ENCODE measurements around the gene PRDX6.

Gene PRDX6

DNA sequence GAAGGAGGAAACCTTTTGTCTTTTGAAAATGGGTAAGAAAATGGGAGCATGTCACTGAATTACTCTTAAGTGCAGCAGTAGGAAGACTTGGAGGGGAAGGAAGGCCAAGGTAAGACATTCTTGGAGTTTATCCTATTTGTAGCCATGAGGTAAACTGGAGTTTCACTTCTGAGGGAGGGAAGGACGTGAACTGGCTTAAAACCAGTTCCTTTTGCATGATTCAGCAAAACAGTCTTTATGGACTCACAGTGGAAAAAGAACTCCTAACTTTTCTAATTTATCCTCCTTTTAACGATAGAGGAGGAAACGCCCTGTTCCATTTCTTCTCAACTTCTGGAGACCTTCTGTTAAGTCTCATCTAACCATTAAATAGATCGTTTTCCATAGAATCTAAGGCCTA is 2.5 kb downstream of the PRDX6 start:
- peak overlapping the region; percentile 87 for H3K9ac ChIP-seq (ENCODE audit: low read depth, low read length, poor library complexity, severe bottlenecking)

DNA sequence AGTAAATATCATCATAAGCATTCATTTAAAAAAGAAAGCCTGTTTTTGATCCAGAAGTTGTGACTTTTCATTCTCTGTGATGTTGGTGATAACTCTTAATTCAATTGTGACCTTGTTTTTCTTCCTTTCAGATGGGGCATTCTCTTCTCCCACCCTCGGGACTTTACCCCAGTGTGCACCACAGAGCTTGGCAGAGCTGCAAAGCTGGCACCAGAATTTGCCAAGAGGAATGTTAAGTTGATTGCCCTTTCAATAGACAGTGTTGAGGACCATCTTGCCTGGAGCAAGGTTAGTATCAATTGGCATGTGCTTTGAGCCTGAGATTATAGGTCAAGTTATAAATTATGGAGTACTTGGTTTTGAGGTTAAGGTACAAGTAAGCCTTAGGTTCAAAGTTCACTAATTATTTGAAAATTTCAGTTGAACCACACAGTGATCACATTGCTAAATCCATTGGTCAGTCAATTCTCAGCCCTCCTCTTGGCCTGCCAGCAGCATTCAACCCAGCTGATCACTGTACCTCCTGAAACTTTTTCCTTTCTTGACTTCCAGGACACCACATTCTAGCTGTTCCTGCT is 4.1 kb downstream of the PRDX6 start:
- no peak overlapping the region for H3K9ac ChIP-seq (ENCODE audit: low read depth, low read length, poor library complexity, severe bottlenecking)

More for the DNA sequence above, 2.5 kb downstream of the PRDX6 start:
- Histone ChIP-seq H3K4me1 (ENCODE audit: insufficient read depth, low read length, poor library complexity, severe bottlenecking) (peaks cover 57% of the 10 kb centered on the region), H3K79me2 (ENCODE audit: insufficient read depth, low read length) (peaks cover 60% of the 10 kb centered on the region), H3K9me2 (replicated peaks; ENCODE audit: low read depth, low read length) (no peaks in the 10 kb centered on the region), H3K36me3 (ENCODE audit: insufficient read depth, low read length) (peaks cover 30% of the 10 kb centered on the region; the same call in 1 of the 2 replicates), H3K4me3 (ENCODE audit: low read length, poor library complexity, severe bottlenecking) (peak overlapping the region; percentile 83), H2AFZ (ENCODE audit: low read length) (no peak overlapping the region), H3K4me2 (ENCODE audit: low read depth, low read length, poor library complexity, severe bottlenecking) (peak overlapping the region; percentile 82), H3K9me3 (ENCODE audit: insufficient read depth, low read depth, low read length) (no peaks in the 10 kb centered on the region), H4K20me1 (ENCODE audit: insufficient read depth, low read length, poor library complexity, severe bottlenecking) (peaks cover 34% of the 10 kb centered on the region), H3K27me3 (ENCODE audit: insufficient read depth, low read length, poor library complexity, severe bottlenecking) (no peaks in the 10 kb centered on the region), H3F3A (ENCODE audit: low read depth) (no peaks in the 10 kb centered on the region)
- no peak for TF ChIP-seq EZH2phosphoT487 (IDR thresholded peaks at IDR 0.05; ENCODE audit: borderline replicate concordance)
- TF ChIP-seq, protein P1, sequence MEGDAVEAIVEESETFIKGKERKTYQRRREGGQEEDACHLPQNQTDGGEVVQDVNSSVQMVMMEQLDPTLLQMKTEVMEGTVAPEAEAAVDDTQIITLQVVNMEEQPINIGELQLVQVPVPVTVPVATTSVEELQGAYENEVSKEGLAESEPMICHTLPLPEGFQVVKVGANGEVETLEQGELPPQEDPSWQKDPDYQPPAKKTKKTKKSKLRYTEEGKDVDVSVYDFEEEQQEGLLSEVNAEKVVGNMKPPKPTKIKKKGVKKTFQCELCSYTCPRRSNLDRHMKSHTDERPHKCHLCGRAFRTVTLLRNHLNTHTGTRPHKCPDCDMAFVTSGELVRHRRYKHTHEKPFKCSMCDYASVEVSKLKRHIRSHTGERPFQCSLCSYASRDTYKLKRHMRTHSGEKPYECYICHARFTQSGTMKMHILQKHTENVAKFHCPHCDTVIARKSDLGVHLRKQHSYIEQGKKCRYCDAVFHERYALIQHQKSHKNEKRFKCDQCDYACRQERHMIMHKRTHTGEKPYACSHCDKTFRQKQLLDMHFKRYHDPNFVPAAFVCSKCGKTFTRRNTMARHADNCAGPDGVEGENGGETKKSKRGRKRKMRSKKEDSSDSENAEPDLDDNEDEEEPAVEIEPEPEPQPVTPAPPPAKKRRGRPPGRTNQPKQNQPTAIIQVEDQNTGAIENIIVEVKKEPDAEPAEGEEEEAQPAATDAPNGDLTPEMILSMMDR (conservative IDR thresholded peaks at IDR 0.05; ENCODE audit: low read length), result no peak

DNA sequence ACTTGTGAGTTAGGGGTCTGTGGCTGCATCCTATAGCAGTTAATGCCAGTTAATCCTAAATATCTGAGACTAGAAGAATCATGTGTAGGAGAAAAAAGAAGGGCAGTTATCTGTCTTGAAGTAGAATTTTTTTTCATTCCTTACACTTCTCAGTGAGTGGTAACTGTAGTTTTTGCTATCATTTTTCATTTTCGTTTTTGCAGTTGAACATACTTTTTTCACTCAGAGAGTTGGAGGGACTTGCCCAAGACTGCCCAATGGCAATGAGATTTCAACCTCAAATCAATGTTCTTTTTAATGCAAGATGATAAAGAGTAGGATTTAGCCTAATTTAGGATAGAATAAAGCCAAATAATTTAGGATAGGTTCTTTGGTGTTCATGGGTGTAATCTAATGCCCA is 5.5 kb downstream of the PRDX6 start:
- peaks cover 31% of the 10 kb centered on the region for H4K20me1 ChIP-seq (ENCODE audit: insufficient read depth, low read length, poor library complexity, severe bottlenecking)
- peak overlapping the region; percentile 82 for H3K4me2 ChIP-seq (ENCODE audit: low read depth, low read length, poor library complexity, severe bottlenecking)
- H3F3A ChIP-seq (ENCODE audit: low read depth), result no peaks in the 10 kb centered on the region
- H2AFZ ChIP-seq (ENCODE audit: low read length), result no peak overlapping the region
- H3K79me2 ChIP-seq (ENCODE audit: insufficient read depth, low read length), result peaks cover 46% of the 10 kb centered on the region
- no peak overlapping the region for H3K4me3 ChIP-seq (ENCODE audit: low read length, poor library complexity, severe bottlenecking)
- no peaks in the 10 kb centered on the region for H3K27me3 ChIP-seq (ENCODE audit: insufficient read depth, low read length, poor library complexity, severe bottlenecking)
- peaks cover 60% of the 10 kb centered on the region for H3K36me3 ChIP-seq (ENCODE audit: insufficient read depth, low read length)
- H3K9ac ChIP-seq (ENCODE audit: low read depth, low read length, poor library complexity, severe bottlenecking), result no peak overlapping the region
- no peak for TF ChIP-seq EZH2phosphoT487 (IDR thresholded peaks at IDR 0.05; ENCODE audit: borderline replicate concordance)
- TF ChIP-seq, protein P1 (conservative IDR thresholded peaks at IDR 0.05; ENCODE audit: low read length), result no peak
- H3K4me1 ChIP-seq (ENCODE audit: insufficient read depth, low read length, poor library complexity, severe bottlenecking), result peaks cover 44% of the 10 kb centered on the region
- no peaks in the 10 kb centered on the region for H3K9me3 ChIP-seq (ENCODE audit: insufficient read depth, low read depth, low read length)
- H3K9me2 ChIP-seq (replicated peaks; ENCODE audit: low read depth, low read length), result no peaks in the 10 kb centered on the region

More for the DNA sequence above, 4.1 kb downstream of the PRDX6 start:
- Histone ChIP-seq H3F3A (ENCODE audit: low read depth) (no peaks in the 10 kb centered on the region), H3K9me2 (replicated peaks; ENCODE audit: low read depth, low read length) (no peaks in the 10 kb centered on the region), H2AFZ (ENCODE audit: low read length) (no peak overlapping the region), H3K27me3 (ENCODE audit: insufficient read depth, low read length, poor library complexity, severe bottlenecking) (no peaks in the 10 kb centered on the region), H3K9me3 (ENCODE audit: insufficient read depth, low read depth, low read length) (no peaks in the 10 kb centered on the region), H4K20me1 (ENCODE audit: insufficient read depth, low read length, poor library complexity, severe bottlenecking) (peaks cover 34% of the 10 kb centered on the region), H3K79me2 (ENCODE audit: insufficient read depth, low read length) (peaks cover 51% of the 10 kb centered on the region), H3K4me2 (ENCODE audit: low read depth, low read length, poor library complexity, severe bottlenecking) (peak overlapping the region; percentile 82), H3K36me3 (ENCODE audit: insufficient read depth, low read length) (peaks cover 46% of the 10 kb centered on the region), H3K4me3 (ENCODE audit: low read length, poor library complexity, severe bottlenecking) (no peak overlapping the region), H3K4me1 (ENCODE audit: insufficient read depth, low read length, poor library complexity, severe bottlenecking) (peaks cover 46% of the 10 kb centered on the region)
- TF ChIP-seq, protein P1 (conservative IDR thresholded peaks at IDR 0.05; ENCODE audit: low read length), result no peak
- TF ChIP-seq EZH2phosphoT487 (IDR thresholded peaks at IDR 0.05; ENCODE audit: borderline replicate concordance), result no peak

All from Loucy (cell line).